WERI-Rb-1 (cell line): ENCODE data around the gene STPG3.

Experiments
- DNase-seq: peaks from one replicate; pipeline ENCODE4 v3.0.0-alpha.2; 2020
- H3K27ac ChIP-seq: fragments of 250-450 bp; sonication (Bioruptor Pico); 2 replicates; pipeline ENCODE4 v1.5.1; 2020; ENCODE audit warnings: mild to moderate bottlenecking, moderate library complexity
- H3K27me3 ChIP-seq: fragments of 250-450 bp; sonication (Bioruptor Pico); 2 replicates; pipeline ENCODE4 v1.5.1; 2021; ENCODE audit warnings: mild to moderate bottlenecking, low read depth, moderate library complexity; ENCODE audit not compliant: insufficient read depth, severe bottlenecking
- H3K36me3 ChIP-seq: fragments of 250-450 bp; sonication (Bioruptor Pico); 2 replicates; pipeline ENCODE4 v1.5.1; 2020; ENCODE audit warnings: mild to moderate bottlenecking, moderate library complexity
- H3K4me3 ChIP-seq: 2 replicates; pipeline ENCODE4 v1.5.1; 2011; ENCODE audit warnings: low read depth, mild to moderate bottlenecking, control low read depth, low read length
- H3K9me3 ChIP-seq: fragments of 250-450 bp; sonication (Bioruptor Pico); 2 replicates; pipeline ENCODE4 v1.5.1; 2021; ENCODE audit warnings: mild to moderate bottlenecking, moderate library complexity; ENCODE audit not compliant: severe bottlenecking
- CTCF ChIP-seq: IDR thresholded peaks from 2 replicates; pipeline ENCODE4 v1.5.1; 2011; ENCODE audit warnings: low read depth, mild to moderate bottlenecking, control low read depth, inconsistent platforms, low read length

Gene STPG3

GRCh38 chr9:137211532-137211931 lies 39.6 kb upstream of the STPG3 start:
- Histone ChIP-seq H3K4me3 (no peak overlapping the region), H3K27ac (no peak overlapping the region), H3K36me3 (no peaks in the 10 kb centered on the region), H3K27me3 (no peaks in the 10 kb centered on the region), H3K9me3 (no peaks in the 10 kb centered on the region)
- no peak for TF ChIP-seq CTCF
- no peak for DNase-seq

- H3K36me3 ChIP-seq = no peaks in the 10 kb centered on the region
- no peak for TF ChIP-seq CTCF
These were observed 38.6 kb upstream of the STPG3 start for GRCh38 chr9:137212520-137212919.

GRCh38 chr9:137213160-137214060 lies 37.7 kb upstream of the STPG3 start:
- no peaks in the 10 kb centered on the region for H3K27me3 ChIP-seq
- 0 out of 2 replicates have a peak, but pooled peaks have one; percentile 22 for TF ChIP-seq CTCF
- no peak overlapping the region for H3K27ac ChIP-seq
- H3K36me3 ChIP-seq = no peaks in the 10 kb centered on the region
- H3K4me3 ChIP-seq = no peak overlapping the region
- no peak for DNase-seq
- H3K9me3 ChIP-seq = no peaks in the 10 kb centered on the region

More at GRCh38 chr9:137212520-137212919, 38.6 kb upstream of the STPG3 start:
- H3K27ac ChIP-seq = no peak overlapping the region
- no peaks in the 10 kb centered on the region for H3K9me3 ChIP-seq
- DNase-seq = no peak
- no peaks in the 10 kb centered on the region for H3K27me3 ChIP-seq
- H3K4me3 ChIP-seq = no peak overlapping the region

- Histone ChIP-seq H3K4me3 (no peak overlapping the region), H3K36me3 (no peaks in the 10 kb centered on the region), H3K9me3 (no peaks in the 10 kb centered on the region), H3K27ac (no peak overlapping the region), H3K27me3 (no peaks in the 10 kb centered on the region)
- no peak for DNase-seq
- TF ChIP-seq CTCF = no peak
These were observed 36.5 kb upstream of the STPG3 start for GRCh38 chr9:137214620-137215019.

GRCh38 chr9:137215196-137215986 lies 35.7 kb upstream of the STPG3 start:
- no peaks in the 10 kb centered on the region for H3K27me3 ChIP-seq
- no peaks in the 10 kb centered on the region for H3K9me3 ChIP-seq
- no peak overlapping the region for H3K4me3 ChIP-seq
- H3K36me3 ChIP-seq = no peaks in the 10 kb centered on the region
- DNase-seq = no peak
- no peak overlapping the region for H3K27ac ChIP-seq
- no peak for TF ChIP-seq CTCF
